GM21717 (cell line): ENCODE measurements around the gene SLC25A1.

ENCODE experiments used
- ATAC-seq: cut with Tn5 transposase; IDR thresholded peaks from one replicate; pipeline ENCODE4 v1.9.1; 2021; ENCODE audit warnings: mild to moderate bottlenecking, moderate library complexity; ENCODE audit not compliant: unreplicated experiment

SLC25A1 gene

DNA sequence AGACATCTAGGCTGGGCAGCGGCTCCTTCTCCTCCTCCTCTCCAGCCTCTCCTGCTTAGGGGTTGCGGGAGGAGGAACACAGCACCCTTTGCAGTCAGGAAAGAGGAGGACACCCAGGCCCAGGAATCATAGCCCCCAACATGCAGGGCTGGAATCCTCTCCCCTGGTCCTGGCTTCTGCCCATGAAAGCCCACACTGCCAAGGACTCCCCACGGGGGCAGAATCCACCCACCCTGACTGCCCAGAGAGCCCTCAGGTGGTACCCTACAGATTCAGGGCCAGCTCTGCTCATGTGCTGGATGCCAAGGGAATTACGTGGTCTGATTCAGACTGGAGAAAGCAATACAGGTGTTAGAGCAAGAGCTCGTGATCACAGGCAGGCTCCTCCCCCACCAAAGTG lies 38.6 kb downstream of the SLC25A1 start:
- ATAC-seq: no peak

DNA sequence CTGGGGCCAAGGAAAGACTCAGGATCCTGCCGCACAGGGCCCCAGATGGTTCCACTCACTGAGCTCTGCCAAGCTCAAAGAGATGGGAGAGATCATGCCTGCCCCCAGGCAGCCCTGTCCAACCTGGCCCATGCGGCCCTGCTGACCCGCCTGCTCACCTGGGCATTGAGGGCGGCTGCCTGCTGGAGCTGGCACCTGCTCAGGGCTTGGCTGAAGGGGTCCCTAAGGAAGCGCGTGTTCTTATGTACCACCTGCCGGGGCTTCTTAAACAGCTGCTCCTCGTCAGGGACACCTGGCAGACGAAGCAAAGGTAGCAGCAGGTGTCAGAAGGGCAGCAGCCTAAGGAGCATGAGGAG lies 39.6 kb downstream of the SLC25A1 start:
- ATAC-seq: no peak

DNA sequence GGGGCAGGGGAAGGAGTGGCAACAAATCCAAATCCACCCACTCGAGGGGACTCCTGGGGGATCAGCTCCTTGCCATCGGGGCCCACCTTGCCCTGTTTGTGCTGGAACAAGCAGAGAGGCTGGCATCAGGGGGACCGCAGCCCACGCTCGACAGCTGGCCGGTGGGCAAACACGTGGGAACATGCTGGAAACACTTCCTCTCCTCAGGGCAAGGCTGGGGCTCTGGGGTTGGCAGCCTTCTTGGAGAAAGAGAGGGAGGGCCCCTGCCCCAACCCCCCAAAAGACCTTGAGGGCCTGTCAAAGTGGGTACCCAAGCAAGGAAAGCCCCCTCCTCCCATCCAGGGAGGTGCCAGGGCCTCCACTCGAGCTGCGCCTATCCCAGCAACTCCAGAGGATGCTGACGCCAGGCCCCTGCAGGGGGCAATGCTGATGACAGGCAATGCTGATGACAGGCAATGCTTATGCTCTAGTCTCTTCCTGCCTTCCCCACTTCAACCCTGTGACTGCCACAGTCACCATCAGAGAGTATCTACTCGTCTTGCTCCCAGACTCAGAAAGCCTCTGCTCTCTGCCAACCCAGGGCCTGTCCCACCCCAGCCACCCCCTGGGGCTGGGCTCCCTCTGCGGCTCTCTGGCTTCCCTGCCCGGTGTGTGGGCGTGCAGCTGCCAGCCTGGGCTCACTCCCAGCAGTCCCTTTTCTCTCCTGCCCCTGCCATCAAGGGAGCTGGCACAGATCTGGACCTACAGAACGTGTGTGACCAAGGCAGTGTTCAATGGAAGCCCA lies 40.1 kb downstream of the SLC25A1 start:
- ATAC-seq: no peak

DNA sequence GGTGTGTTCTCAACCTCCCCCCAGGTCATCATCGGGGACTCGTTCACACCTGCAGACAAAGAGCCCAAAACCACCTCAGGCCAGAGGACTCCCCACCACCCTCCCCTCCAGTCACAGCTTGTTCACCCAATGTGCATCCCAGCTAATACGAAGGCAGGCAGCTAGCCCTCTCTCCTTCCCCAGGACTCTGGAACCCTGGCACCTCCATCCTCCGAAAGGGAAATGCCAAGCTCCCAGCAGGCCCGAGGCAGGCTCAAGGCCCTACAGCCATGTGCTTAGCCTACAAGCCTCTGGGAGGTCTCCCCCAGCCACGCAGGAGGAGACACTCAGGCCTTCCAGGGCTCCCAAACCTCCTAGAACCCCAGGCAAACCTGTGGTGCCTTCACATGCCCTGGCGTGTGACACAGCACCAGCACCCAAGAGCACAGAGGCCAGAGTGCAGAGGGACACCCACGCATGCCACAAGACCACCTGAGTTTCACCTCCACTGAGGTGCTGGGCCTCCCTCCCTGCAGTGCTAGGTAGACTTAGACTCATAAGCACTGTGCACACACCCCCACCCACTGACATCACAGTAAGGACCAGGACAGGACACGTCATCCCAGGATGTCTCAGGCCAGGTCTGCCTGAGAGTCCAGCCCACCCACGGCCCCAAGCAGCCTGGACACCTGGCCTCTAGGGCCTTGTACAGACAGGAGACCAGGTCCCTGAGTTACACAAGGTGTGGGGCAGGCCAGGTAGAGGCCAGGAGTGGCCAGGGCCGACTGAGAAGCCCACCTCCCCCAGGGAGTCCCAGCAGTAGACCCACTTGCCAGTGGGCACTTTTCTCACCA lies 40.9 kb downstream of the SLC25A1 start:
- no peak for ATAC-seq

DNA sequence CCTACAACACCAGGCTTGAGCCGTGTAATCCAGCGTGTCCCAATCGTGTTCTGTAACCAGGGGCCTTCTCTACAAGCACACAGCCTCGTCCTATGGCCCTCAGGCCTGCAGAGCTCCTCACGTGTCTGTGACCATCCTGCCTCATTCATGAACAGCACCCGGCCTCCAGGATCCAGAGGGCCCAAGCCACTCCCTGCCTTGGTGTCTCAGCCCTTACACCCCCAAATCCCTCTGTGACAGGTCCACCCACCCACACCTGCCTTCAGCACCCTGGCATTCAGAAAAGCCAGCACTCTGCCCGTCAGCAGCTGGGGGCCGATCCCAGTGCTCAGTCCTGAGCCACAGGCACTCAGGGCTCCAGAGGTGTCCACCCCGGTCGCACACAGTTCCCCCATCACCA lies 41.6 kb downstream of the SLC25A1 start:
- no peak for ATAC-seq

DNA sequence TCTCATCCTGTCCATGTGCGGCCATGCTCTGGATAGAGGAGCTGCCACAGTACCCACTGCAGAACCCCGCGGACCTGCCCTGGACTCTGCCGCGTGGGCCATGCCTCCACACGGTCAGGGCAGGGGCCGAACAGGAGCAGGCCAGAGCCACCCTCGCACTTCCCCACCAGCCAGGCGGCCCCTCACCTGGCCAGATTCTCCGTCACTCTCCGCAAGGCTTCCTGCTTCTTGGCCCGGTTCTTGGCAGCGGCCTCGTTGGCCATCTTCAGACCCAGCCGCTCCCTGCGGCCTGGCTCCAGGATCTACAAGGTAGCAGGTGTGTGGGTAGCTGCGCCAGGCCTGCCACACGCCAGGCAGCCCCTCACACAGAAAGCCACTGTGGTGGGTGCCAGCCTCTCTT lies 43.7 kb downstream of the SLC25A1 start:
- ATAC-seq: no peak

DNA sequence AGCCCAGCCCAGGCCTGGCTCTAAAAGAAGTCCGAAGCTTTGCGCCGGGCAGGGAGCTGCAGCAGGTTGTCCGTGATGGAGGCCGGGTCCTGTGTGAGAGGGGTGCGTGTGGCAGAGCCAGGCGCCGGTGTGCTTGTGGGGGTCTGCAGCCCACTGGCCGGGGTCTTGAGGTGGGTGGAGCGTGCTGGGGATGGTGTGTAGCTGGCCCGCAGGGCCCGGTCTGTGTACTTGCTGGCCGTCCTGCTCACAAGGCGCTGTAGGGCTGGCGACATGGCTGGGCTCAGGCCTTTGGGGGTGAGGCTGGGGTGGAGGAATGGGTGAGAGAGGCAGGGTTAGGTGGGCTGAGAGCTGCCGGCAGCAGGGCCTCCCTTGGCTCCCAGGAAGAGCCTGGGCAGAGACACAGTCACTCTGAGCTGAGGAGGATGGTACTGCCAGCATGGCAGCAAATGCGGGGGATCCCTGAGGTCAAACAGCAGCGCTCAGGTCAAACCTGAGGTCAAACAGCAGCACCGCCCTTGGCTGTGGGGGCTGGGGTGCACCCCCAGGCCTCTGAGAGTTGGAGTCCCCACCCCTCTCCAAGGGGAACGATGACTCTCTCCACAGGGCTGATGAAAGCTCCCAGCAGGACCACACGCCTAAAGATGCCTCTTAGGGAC lies 44.2 kb downstream of the SLC25A1 start:
- ATAC-seq: no peak

DNA sequence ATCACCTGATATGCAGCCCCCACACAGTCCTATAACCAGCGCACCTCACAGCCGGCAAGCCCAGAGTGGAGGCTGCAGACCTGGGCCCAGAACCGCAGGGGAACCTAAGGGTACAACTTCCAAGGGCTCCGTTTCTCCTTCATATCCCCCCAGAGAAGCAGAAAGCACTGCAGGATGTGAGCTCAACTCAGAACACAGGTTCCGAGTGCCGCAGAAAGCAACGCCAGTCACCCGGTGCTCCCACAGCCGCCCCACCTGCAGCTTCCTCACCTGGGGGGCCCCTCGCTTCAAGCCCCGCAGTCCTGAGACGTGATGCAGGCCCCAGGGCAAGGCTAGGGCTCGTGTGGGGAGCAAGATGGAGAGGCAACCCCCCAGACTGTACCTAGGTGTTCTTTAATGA lies 45.0 kb downstream of the SLC25A1 start:
- no peak for ATAC-seq

DNA sequence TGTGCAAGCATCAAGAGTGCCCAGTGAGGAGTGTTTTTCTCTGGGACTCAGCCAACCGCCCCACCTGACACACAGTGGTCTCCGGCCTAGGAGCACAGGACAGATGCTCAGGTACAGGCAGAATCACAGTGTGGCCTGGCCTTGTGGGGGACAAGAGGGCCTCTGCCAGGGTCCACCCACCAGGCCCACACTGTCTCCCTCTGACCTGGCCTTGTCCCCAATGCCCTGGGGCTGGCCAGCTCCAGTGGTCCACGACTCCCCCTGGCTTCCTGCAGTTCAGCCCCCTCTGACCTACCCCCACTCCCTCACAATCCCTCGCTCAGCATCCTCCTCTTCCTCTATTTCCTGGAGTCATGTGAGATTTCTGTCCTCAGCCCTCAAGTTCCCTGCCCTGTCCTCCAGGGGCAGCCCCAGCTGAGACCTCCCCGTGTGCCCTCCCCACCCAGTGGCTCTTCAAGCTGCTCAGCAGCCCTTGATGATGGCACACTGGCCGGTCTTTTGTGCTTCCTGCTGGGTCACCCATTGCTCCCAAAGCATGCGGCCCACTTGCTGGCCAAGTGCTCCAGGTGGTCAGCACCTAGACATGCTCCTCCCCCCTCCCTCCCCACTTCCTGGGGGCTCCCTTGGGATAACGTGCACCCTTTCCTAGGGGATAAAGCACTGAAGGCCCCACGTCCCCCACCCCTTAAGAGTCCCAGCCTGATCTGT lies 45.7 kb downstream of the SLC25A1 start:
- no peak for ATAC-seq

DNA sequence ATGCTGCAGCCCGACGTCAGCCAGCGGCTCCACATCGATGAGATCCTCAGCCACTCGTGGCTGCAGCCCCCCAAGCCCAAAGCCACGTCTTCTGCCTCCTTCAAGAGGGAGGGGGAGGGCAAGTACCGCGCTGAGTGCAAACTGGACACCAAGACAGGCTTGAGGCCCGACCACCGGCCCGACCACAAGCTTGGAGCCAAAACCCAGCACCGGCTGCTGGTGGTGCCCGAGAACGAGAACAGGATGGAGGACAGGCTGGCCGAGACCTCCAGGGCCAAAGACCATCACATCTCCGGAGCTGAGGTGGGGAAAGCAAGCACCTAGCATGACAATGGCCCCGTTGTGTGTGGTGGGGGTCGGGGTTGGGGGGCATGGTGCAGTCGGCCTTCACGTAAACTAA lies 46.4 kb downstream of the SLC25A1 start:
- ATAC-seq: no peak

DNA sequence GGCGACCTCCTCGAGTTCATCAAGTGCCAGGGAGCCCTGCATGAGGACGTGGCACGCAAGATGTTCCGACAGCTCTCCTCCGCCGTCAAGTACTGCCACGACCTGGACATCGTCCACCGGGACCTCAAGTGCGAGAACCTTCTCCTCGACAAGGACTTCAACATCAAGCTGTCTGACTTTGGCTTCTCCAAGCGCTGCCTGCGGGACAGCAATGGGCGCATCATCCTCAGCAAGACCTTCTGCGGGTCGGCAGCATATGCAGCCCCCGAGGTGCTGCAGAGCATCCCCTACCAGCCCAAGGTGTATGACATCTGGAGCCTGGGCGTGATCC lies 46.9 kb downstream of the SLC25A1 start:
- no peak for ATAC-seq

DNA sequence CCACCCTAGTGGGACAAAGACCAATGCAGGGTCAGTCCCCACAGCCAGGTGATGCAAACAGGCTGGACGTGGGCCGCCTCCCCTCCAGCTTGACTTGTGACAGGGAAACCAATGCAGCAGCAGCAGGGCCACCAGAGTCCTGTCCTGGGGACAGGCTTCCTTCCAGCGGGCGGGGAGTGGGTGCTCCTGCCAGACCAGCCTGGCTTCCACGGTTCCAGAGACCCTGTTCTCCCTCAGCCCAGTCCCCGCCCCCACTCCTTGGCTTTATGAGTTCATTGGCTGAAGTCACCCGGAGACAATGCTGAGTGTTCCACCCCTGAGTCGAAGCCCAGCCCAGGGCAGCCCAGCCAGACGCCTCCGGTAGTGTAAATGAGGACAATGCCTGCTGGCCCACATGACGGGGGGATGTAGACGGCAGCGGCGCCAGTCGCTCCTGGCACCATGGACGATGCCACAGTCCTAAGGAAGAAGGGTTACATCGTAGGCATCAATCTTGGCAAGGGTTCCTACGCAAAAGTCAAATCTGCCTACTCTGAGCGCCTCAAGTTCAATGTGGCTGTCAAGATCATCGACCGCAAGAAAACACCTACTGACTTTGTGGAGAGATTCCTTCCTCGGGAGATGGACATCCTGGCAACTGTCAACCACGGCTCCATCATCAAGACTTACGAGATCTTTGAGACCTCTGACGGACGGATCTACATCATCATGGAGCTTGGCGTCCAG lies 47.4 kb downstream of the SLC25A1 start, which contains the start of gene TSSK2:
Gene TSSK2, plus strand, starts transcription at position 350 of the 726 bp plus-strand sequence. Its CDS starts 92 bp downstream, at position 442.
- ATAC-seq: no peak

DNA sequence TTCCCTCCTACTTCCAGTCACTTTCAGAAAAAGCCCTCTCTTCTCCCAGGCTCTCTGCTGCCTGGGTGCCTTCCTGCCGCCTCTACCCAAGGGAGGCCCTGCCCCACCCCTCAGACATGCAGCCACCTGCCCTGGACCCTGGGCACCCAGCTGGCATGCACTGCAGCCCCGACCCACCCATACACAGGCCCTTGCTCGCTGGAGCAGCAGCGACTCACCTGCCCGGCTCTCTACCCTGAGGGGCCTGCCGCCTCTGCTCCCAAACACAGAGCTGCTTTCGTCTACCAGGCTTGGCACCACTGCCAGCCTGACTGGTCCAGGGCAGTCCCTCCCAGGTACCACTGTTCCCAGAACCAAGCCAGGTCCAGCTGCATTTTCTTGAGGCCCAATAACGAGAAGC lies 48.7 kb downstream of the SLC25A1 start:
- ATAC-seq: no peak

DNA sequence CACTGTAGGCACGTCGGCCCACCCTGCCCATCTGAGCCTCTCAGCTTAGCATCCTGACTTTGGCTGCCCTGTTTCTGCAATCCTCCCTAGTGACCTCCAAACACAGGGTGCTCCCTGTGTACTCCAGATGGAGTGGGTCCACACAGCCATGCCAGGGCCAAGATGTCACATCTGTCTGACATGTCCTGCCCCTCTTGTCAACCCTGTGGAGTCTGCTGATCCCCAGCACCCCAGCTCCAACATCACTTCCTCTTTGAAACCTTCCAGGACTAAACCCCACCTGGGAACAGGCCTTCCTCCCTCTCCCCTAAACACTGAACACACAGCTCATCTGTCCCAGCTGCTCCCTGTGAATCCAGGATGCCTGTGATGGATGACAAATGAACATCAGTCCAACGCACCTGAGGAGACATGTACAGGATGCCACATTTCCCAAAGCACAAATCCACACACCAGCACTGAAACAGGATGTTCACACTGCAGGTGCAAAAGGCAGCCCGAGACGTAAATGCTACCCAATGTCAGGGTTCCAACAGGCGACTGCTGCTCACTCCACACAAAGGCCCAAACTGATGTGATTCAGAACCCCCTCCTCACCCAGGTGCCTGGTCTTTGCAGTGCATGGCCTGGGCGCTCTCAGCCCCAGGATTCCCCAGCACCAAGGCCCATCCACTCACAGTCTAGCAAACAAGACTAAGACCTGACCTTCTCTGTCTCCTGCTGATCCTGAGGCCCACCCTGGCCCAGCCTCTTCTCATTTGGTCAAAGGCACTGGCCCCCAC lies 49.4 kb downstream of the SLC25A1 start:
- no peak for ATAC-seq

DNA sequence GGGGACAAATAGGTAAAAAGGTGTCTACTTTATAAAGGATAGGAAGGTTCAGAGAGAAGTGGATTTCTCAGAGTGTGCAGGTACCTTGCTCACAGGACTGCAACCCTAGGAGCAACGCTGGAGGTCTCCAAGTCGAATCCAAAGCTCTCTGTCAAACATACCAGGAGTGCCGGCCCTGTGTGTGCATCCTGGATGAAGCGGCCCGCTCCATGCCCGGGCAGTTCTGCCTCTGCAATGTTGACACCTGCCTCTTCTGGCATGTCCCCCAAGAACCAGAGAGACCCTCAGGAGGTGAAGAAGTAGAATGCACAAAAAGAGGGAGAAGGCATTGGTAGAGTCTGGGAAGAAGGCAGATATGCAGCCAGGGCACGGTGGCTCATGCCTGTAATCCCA lies 50.5 kb downstream of the SLC25A1 start:
- no peak for ATAC-seq

DNA sequence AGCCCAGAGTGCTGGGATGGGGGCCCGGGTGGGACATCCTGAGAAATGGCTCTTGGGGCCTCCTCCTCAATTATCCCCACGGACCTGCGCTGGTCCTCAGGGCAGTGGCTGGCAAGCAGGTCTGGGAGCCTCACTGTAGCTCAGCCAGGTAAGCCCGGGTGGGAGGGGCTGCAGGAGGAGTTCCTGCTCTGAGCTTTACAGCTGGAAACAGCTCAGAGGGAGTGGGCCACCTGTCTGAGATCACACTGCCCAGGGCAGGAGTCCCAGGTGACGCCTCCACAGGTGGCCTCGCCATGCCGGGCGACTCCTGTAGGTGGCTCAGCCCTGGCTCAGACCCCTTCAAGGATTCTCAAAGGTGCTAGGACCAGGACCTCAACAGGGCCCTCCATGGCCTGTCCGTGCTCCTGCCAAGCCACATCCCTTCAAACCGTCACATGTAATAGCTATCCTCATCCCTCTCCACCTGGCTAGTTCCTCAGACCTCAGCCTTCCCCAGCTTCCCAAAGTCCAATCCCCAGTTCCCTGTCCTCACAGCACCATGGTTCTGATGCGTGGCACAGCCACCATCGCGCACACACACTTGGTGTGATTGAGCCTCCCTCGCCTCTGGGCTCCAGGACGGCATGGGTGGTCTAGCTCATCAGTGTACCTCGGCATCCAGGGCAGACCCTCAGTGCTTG lies 51.1 kb downstream of the SLC25A1 start:
- no peak for ATAC-seq

DNA sequence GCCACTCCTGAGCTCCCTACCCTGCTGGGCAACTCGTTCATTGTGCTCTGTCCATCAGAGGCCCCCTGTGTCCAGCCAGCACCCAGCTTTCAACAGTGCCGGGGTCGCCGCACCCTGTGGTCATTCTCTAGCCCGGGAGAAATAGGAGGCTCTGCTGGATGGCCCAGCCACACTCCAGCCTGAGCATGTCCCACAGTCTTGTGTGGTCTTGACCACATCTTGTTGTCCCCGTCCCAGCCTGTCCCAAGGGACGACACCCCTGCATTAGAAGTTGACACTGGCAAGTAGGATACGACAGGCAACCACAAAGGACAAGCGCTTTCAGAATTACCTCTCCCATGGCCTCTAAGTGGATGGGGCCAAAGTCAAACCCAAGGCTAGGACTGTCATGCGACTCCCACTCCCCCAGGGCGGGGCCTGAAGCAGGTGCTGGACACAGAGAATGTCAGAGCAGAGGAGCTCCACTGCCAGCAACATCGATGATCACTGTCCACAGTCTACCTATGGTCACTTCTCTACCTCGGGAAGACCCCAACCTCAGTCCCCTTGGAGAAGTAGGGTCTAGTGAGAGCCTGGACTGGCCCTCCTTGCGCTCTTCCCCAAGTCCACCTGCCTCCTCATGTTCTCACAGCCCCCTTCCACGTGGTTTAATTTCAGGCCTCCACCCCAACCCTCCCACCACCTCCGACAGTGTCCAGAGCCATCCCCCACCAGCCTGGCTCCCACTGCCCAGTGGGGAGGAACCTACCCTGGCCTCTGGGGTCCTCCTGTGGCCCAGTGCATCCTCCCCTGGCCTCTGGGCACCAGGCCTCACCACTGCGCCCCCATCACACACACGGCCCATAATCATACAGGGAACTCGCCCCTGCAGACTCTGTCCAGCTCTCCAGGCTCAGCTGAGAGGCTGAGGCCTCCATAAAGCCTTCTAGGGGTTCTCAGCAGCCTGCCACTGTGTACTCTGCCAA lies 51.9 kb downstream of the SLC25A1 start:
- ATAC-seq: no peak
